ENCODE results near the gene HS2ST1. TPM values are rescaled to one million over a fixed set of nuclear protein-coding genes. Genes with fewer than 3 reads are reported as not detected.

The HS2ST1 gene
- polyA plus RNA-seq, 4 donors: 4.1 to 37.8 (median 7.5) TPM

GRCh38 chr1:87132284-87132870 is 217.9 kb downstream of the HS2ST1 start:
- no peak for DNase-seq
- WGBS, 3 donors: 58 to 68% (median 66%) methylated on average over 36 to 47 of the region's 47 CpGs
- Histone ChIP-seq H3K27ac (ENCODE audit: low read depth in 1 of 3, low read length in 2 of 3) (peak overlapping the region in 1 of 3 donors; percentile 41), H3K9me3 (ENCODE audit: control insufficient read depth in 2 of 2, insufficient read depth in 1 of 2, low read depth in 1 of 2, low read length in 1 of 2) (no peaks in the 10 kb centered on the region), H3K4me3 (ENCODE audit: low read depth in 1 of 3, low read length in 3 of 3) (peak overlapping the region in 2 of 3 donors; percentile 20 to 49), H3K4me1 (ENCODE audit: control insufficient read depth in 3 of 3, insufficient read depth in 2 of 3, low read depth in 1 of 3, low read length in 2 of 3) (peaks cover 0 to 11% (median 0%) of the 10 kb centered on the region in 3 donors), H3K27me3 (ENCODE audit: control insufficient read depth in 3 of 3, insufficient read depth in 3 of 3, low read length in 3 of 3) (no peaks in the 10 kb centered on the region), H3K36me3 (ENCODE audit: control insufficient read depth in 3 of 3, insufficient read depth in 2 of 3, low read depth in 1 of 3, low read length in 3 of 3) (no peaks in the 10 kb centered on the region)
- no peak for FAIRE-seq

GRCh38 chr1:87134061-87134460 is 219.6 kb downstream of the HS2ST1 start:
- no peak for FAIRE-seq
- peak in 1 of 2 donors; percentile 11 for DNase-seq
- peak overlapping the region in 1 of 3 donors; percentile 9 for H3K27ac ChIP-seq (ENCODE audit: low read depth in 1 of 3, low read length in 2 of 3)
- 73 to 82% (median 78%) methylated on average over 6 of the region's 6 CpGs for WGBS, 3 donors
- H3K9me3 ChIP-seq (ENCODE audit: control insufficient read depth in 2 of 2, insufficient read depth in 1 of 2, low read depth in 1 of 2, low read length in 1 of 2): no peaks in the 10 kb centered on the region
- H3K27me3 ChIP-seq (ENCODE audit: control insufficient read depth in 3 of 3, insufficient read depth in 3 of 3, low read length in 3 of 3): no peaks in the 10 kb centered on the region
- H3K36me3 ChIP-seq (ENCODE audit: control insufficient read depth in 3 of 3, insufficient read depth in 2 of 3, low read depth in 1 of 3, low read length in 3 of 3): no peaks in the 10 kb centered on the region
- H3K4me3 ChIP-seq (ENCODE audit: low read depth in 1 of 3, low read length in 3 of 3): no peak overlapping the region
- peaks cover 0 to 11% (median 0%) of the 10 kb centered on the region in 3 donors for H3K4me1 ChIP-seq (ENCODE audit: control insufficient read depth in 3 of 3, insufficient read depth in 2 of 3, low read depth in 1 of 3, low read length in 2 of 3)

DNA sequence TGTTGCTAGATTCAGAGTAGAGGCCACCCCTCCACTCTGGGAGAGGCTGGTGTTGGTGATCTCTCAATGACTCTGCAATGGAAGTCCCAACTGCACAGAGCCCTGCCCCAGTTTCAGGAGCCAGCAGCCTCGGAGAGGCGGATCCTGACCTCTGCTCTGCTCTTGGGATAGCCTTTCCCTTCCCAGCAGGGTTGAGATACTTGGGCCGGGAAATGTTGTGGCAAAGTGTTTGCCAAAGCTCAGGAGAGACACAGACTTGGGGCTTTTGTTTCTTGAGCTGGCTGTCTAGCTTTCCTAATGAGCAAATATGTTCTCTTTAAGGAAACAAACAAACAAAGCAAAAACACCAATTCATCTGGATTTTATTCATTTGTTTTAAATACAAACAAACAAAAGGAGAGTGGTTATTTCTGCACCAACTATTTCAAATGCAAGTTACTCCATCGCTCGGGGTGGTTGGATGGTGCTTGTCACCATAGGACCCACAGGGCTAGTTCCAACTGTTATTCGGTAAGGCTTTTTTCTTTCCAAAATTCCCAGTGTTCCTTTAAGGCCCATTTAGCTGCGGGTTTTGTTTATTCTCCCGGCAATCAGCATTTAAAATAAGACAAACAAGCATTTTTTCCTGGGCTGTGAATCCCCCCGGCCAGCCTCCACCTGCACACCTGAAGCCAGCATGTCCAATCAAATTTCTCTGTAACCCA is 220.3 kb downstream of the HS2ST1 start:
- no peak for FAIRE-seq
- Histone ChIP-seq H3K9me3 (ENCODE audit: control insufficient read depth in 2 of 2, insufficient read depth in 1 of 2, low read depth in 1 of 2, low read length in 1 of 2) (no peaks in the 10 kb centered on the region), H3K4me3 (ENCODE audit: low read depth in 1 of 3, low read length in 3 of 3) (no peak overlapping the region), H3K4me1 (ENCODE audit: control insufficient read depth in 3 of 3, insufficient read depth in 2 of 3, low read depth in 1 of 3, low read length in 2 of 3) (peaks cover 0 to 11% (median 0%) of the 10 kb centered on the region in 3 donors), H3K27me3 (ENCODE audit: control insufficient read depth in 3 of 3, insufficient read depth in 3 of 3, low read length in 3 of 3) (no peaks in the 10 kb centered on the region), H3K27ac (ENCODE audit: low read depth in 1 of 3, low read length in 2 of 3) (no peak overlapping the region), H3K36me3 (ENCODE audit: control insufficient read depth in 3 of 3, insufficient read depth in 2 of 3, low read depth in 1 of 3, low read length in 3 of 3) (no peaks in the 10 kb centered on the region)
- DNase-seq: peak in 1 of 2 donors; percentile 25
- WGBS, 3 donors: 62 to 65% (median 63%) methylated on average over 9 of the region's 9 CpGs

DNA sequence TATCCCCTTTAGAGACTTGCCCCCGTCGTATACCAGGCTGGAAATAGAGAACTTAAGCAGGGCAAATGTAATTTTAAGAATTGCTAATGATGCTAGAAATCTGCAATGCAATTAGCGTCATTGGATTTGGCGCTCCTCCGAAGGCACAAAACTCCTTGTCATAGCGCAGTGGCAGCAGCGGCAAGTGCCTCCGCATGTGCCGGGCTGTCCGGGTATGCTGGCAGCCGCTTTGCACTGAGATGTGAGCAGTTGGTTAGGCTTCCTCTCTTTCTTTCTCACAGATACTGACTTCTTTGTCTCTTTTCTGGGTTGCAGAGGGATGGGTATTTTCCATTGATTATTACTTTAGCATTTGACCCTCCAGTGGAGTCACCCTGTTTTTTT is 220.9 kb downstream of the HS2ST1 start:
- Histone ChIP-seq H3K27ac (ENCODE audit: low read depth in 1 of 3, low read length in 2 of 3) (no peak overlapping the region), H3K4me3 (ENCODE audit: low read depth in 1 of 3, low read length in 3 of 3) (no peak overlapping the region), H3K4me1 (ENCODE audit: control insufficient read depth in 3 of 3, insufficient read depth in 2 of 3, low read depth in 1 of 3, low read length in 2 of 3) (peaks cover 0 to 11% (median 0%) of the 10 kb centered on the region in 3 donors), H3K36me3 (ENCODE audit: control insufficient read depth in 3 of 3, insufficient read depth in 2 of 3, low read depth in 1 of 3, low read length in 3 of 3) (no peaks in the 10 kb centered on the region), H3K9me3 (ENCODE audit: control insufficient read depth in 2 of 2, insufficient read depth in 1 of 2, low read depth in 1 of 2, low read length in 1 of 2) (no peaks in the 10 kb centered on the region), H3K27me3 (ENCODE audit: control insufficient read depth in 3 of 3, insufficient read depth in 3 of 3, low read length in 3 of 3) (no peaks in the 10 kb centered on the region)
- WGBS, 3 donors: 94 to 98% (median 95%) methylated on average over 11 of the region's 11 CpGs
- no peak for DNase-seq
- no peak for FAIRE-seq

- no peaks in the 10 kb centered on the region for H3K27me3 ChIP-seq (ENCODE audit: control insufficient read depth in 3 of 3, insufficient read depth in 3 of 3, low read length in 3 of 3)
- no peak for DNase-seq
- peaks cover 0 to 11% (median 0%) of the 10 kb centered on the region in 3 donors for H3K4me1 ChIP-seq (ENCODE audit: control insufficient read depth in 3 of 3, insufficient read depth in 2 of 3, low read depth in 1 of 3, low read length in 2 of 3)
- FAIRE-seq: no peak
- no peaks in the 10 kb centered on the region for H3K9me3 ChIP-seq (ENCODE audit: control insufficient read depth in 2 of 2, insufficient read depth in 1 of 2, low read depth in 1 of 2, low read length in 1 of 2)
- H3K27ac ChIP-seq (ENCODE audit: low read depth in 1 of 3, low read length in 2 of 3): no peak overlapping the region
- WGBS, 3 donors: 85 to 89% (median 88%) methylated on average over 8 of the region's 8 CpGs
- no peak overlapping the region for H3K4me3 ChIP-seq (ENCODE audit: low read depth in 1 of 3, low read length in 3 of 3)
- H3K36me3 ChIP-seq (ENCODE audit: control insufficient read depth in 3 of 3, insufficient read depth in 2 of 3, low read depth in 1 of 3, low read length in 3 of 3): no peaks in the 10 kb centered on the region
These were observed 222.3 kb downstream of the HS2ST1 start for GRCh38 chr1:87136607-87137341.

- H3K36me3 ChIP-seq (ENCODE audit: control insufficient read depth in 3 of 3, insufficient read depth in 2 of 3, low read depth in 1 of 3, low read length in 3 of 3): no peaks in the 10 kb centered on the region
- DNase-seq (no peak), FAIRE-seq (no peak)
- WGBS, 3 donors: 73 to 87% (median 81%) methylated on average over 2 of the region's 2 CpGs
- H3K4me3 ChIP-seq (ENCODE audit: low read depth in 1 of 3, low read length in 3 of 3): no peak overlapping the region
- no peaks in the 10 kb centered on the region for H3K27me3 ChIP-seq (ENCODE audit: control insufficient read depth in 3 of 3, insufficient read depth in 3 of 3, low read length in 3 of 3)
- H3K4me1 ChIP-seq (ENCODE audit: control insufficient read depth in 3 of 3, insufficient read depth in 2 of 3, low read depth in 1 of 3, low read length in 2 of 3): peaks cover 0 to 8% (median 0%) of the 10 kb centered on the region in 3 donors
- no peak overlapping the region for H3K27ac ChIP-seq (ENCODE audit: low read depth in 1 of 3, low read length in 2 of 3)
- H3K9me3 ChIP-seq (ENCODE audit: control insufficient read depth in 2 of 2, insufficient read depth in 1 of 2, low read depth in 1 of 2, low read length in 1 of 2): no peaks in the 10 kb centered on the region
These were observed 222.9 kb downstream of the HS2ST1 start for GRCh38 chr1:87137342-87137739.

- 71 to 90% (median 87%) methylated on average over 2 of the region's 2 CpGs for WGBS, 3 donors
- FAIRE-seq: no peak
- no peaks in the 10 kb centered on the region for H3K4me1 ChIP-seq (ENCODE audit: control insufficient read depth in 3 of 3, insufficient read depth in 2 of 3, low read depth in 1 of 3, low read length in 2 of 3)
- H3K27ac ChIP-seq (ENCODE audit: low read depth in 1 of 3, low read length in 2 of 3): no peak overlapping the region
- H3K36me3 ChIP-seq (ENCODE audit: control insufficient read depth in 3 of 3, insufficient read depth in 2 of 3, low read depth in 1 of 3, low read length in 3 of 3): no peaks in the 10 kb centered on the region
- no peaks in the 10 kb centered on the region for H3K27me3 ChIP-seq (ENCODE audit: control insufficient read depth in 3 of 3, insufficient read depth in 3 of 3, low read length in 3 of 3)
- H3K9me3 ChIP-seq (ENCODE audit: control insufficient read depth in 2 of 2, insufficient read depth in 1 of 2, low read depth in 1 of 2, low read length in 1 of 2): no peaks in the 10 kb centered on the region
- no peak overlapping the region for H3K4me3 ChIP-seq (ENCODE audit: low read depth in 1 of 3, low read length in 3 of 3)
- DNase-seq: no peak
These were observed 226.6 kb downstream of the HS2ST1 start for GRCh38 chr1:87140831-87141540.

DNA sequence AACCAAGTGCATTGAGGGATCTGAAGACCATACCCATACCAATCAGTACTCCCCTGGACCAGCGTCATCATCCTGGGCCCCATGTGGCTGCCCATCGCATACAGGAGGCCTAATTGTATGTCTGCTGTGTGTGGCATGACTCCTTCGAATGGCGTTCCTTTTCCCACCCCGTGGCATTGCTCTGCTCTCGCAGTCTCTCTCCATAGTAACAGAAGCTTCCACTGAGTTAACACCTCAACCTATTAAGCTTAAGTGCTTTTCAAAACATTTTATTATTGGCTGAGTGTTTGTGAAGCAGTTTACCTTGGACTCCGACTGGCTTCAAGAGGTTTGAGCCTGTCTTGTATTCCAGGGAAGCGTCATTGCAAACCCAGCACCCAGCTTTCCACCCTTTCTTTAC is 227.1 kb downstream of the HS2ST1 start:
- 91 to 97% (median 92%) methylated on average over 8 of the region's 8 CpGs for WGBS, 3 donors
- FAIRE-seq: no peak
- H3K4me1 ChIP-seq (ENCODE audit: control insufficient read depth in 3 of 3, insufficient read depth in 2 of 3, low read depth in 1 of 3, low read length in 2 of 3): no peaks in the 10 kb centered on the region
- H3K27me3 ChIP-seq (ENCODE audit: control insufficient read depth in 3 of 3, insufficient read depth in 3 of 3, low read length in 3 of 3): no peaks in the 10 kb centered on the region
- no peak overlapping the region for H3K27ac ChIP-seq (ENCODE audit: low read depth in 1 of 3, low read length in 2 of 3)
- no peaks in the 10 kb centered on the region for H3K36me3 ChIP-seq (ENCODE audit: control insufficient read depth in 3 of 3, insufficient read depth in 2 of 3, low read depth in 1 of 3, low read length in 3 of 3)
- H3K4me3 ChIP-seq (ENCODE audit: low read depth in 1 of 3, low read length in 3 of 3): no peak overlapping the region
- H3K9me3 ChIP-seq (ENCODE audit: control insufficient read depth in 2 of 2, insufficient read depth in 1 of 2, low read depth in 1 of 2, low read length in 1 of 2): no peaks in the 10 kb centered on the region
- no peak for DNase-seq
